GM18951 (cell line): ENCODE data around the gene H1-8.

Source experiments
- POLR2A ChIP-seq: IDR thresholded peaks from 4 replicates; pipeline ENCODE4 v1.6.1; 2011; ENCODE audit warnings: mild to moderate bottlenecking; ENCODE audit not compliant: insufficient read length, insufficient read depth; ENCODE audit errors: extremely low read depth
- in situ Hi-C: fragments of 300-500 bp; cut with MboI; formaldehyde crosslinking; loops from one replicate; pipeline ENCODE4 v1.12.0; 2022; ENCODE audit warnings: low sequenced_read_pairs, mixed read lengths, inconsistent platforms; ENCODE audit not compliant: unreplicated experiment

H1-8 gene

DNA sequence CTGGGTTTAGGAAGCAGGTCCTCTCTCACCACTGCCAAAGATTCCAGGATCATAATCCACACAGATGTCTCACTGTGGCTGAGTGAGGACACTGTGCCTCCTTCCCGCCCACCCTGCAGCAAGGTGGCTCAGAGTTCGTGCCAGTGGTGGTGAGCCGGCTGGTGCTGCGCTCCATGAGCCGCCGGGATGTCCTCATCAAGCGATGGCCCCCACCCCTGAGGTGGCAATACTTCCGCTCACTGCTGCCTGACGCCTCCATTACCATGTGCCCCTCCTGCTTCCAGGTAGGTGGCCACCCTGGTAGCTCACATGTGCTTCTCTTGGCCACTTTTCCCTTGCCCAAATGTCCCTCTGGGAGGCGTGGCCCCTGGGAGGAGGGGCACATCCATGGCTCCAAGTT, 23.5 kb upstream of the H1-8 start:
- TF ChIP-seq POLR2A: no peak
- in situ Hi-C loops: no loop called here

DNA sequence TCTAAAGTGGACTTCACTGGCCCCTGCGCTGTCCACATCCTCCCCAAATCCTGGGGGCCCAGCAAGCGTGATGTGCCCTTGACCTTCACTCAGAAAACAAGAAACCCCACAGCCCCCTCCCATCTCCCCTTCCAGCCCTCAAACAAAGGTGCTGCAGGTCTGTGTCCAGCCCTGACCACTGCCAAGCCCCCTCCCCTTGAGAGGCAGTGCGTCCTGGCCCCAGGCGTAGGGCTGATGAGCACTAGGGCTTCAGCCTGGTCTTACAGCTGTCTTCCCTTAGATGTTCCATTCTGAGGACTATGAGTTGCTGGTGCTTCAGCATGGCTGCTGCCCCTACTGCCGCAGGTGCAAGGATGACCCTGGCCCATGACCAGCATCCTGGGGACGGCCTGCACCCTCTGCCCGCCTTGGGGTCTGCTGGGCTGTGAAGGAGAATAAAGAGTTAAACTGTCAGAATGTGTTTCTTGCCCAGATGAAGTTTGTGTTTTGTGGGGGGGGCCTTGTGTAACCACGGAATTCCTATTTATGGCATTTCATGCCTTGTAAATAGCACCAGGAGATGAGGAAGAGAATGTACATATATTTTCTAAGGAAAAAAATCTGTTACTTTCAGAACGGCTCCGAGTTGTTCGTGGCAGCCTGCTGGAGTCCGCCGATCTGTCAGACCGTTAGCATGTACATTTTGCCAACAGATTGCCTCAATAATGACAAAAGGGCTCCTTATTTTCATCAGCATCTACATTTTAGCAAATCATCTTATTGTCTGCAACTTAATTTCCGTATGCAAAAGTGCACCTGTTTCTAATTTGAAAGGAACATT, 22.9 kb upstream of the H1-8 start:
- in situ Hi-C loops: no loop called here
- no peak for TF ChIP-seq POLR2A

DNA sequence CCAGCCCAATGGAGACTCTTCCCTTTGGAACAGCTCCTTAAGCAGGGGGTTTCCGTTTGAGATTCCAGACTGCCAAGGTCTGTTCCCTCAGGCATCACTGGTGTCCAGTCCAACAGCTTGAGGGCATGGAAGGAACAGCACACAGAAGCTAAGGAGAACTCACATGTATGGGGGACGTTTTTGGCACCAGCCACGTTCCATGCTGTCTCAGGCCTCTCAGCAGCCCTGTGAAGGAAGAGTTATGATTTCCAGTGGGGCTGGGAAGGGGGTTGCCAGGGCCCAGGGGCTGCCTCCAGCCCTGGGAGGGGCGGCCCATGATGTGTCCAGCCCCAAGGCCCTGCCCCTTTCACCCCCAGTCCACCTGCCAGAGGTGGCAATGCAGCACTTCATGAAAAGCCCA, 22.0 kb upstream of the H1-8 start:
- TF ChIP-seq POLR2A: no peak
- in situ Hi-C loops: no loop called here

DNA sequence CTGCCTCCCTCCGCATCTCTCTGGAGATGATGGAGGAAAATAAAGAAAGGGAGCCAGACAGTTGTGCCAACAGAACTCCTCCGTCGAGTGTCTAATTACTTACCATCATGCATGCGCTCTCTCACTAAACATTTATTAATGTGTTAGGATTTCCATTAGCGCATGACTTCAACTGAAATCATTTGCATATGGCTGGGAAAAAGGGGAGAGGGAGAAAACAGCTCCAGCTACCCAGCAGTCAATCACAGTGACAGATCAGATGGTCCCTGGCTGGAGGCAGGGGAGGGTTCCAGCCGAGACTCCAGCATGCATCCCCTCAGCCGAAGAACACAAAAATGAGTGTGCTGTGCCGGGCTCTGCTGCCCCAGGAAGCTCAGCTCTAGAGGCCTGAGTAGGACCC, 21.4 kb upstream of the H1-8 start:
- in situ Hi-C loops: no loop called here
- TF ChIP-seq POLR2A: no peak

DNA sequence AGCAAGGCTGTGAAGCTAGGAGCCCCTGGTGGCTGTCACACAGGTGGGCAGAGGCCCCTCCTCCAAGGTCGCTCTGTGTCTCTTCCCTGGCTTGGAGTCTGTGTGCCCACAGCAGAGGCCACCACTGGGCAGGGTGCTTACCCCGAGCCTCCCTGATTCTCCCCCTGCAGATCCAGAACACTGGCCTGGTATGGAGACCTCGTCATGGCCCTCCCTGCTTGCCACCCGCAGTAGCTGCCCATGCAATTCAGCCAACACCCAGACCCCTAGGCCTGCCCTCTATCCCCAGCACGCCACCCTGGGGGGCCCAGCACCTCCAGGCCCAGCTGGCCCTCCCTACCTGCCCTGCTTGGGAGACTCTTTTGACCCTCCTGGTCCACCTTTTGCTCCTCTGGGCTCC, 20.0 kb upstream of the H1-8 start:
- TF ChIP-seq POLR2A: no peak
- in situ Hi-C loops: no loop called here

DNA sequence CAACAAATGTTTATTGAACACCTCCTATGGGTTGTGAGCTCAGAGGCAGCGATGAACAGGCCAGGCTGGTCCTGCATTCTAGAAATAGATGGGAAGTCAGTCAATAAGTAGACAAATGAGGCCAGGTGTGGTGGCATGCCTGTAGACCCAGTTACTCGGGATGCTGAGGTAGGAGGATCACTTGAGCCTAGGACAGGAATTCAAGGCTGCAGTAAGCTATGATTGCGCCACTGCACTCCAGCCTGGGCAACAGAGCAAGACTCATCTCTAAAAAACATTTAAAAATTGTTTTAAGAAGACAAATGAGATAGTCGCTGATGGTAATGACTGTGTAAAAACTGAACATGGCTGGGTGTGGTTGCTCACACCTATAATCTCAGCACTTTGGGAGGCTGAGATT, 18.9 kb upstream of the H1-8 start:
- in situ Hi-C loops: no loop called here
- no peak for TF ChIP-seq POLR2A

DNA sequence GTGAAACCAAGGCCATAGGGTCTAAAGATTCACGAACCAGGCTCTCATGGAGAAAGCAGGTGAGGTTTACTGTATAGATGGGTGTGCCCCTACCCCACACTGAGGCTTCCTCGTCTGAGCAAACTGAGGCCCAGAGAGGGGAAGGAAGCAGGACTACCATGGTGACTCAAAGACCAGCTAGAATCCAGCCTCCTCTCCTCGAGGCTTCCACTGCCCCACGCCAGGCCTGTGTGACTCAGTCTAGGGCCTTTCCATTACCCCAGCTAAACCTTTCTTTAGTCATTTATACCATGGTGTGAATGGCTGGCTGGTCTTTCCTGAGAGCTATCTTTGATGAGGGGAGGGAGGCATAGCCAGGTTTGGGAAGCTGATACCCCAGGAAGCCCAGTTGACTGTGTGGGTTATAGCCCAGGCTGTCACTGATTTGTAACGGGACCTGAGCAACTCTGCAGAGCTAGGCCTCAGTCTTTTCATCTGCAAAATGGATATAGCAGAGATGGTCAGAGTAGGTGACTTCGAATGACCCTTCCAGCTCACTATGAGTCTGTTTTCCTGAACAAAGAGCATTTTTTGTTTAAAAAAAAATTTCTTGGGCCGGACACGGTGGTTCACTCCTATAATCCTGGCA, 17.5 kb upstream of the H1-8 start:
- in situ Hi-C loops: no loop called here
- TF ChIP-seq POLR2A: no peak

DNA sequence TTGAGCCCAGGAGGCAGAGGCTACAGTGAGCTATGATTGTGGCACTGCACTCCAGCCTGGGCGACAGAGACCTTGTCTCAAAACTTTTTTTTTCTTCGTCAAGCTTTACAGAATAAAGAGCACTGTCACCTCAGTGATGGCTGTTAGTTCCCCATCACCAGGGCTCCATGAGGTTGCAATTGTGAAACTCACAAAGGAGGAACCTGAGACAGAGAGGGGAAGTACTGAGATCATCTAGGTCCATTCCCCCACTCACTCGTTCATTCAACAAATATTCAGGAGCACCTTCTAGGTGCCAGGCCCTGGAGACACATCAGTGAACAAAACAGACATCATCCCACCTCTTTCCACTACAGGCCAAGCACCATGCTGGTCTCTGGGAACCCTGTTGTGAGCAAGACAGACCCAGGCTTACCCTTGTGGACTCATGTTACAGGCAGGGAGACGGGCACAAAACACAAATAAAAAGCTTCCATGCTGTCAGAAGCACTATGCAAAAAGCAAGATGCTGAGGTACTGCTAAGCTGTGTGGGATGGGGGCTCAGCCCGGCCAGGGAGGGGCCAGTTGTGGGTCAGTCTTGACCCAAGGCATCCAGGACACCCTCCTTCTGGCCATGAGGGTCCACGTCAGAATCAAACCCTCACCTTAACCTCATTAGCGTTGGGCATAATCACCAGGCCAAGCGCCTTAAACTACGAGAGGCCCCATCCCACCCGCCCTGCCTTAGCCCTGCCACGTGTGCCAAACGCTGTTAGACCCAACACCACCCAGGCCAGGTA, 16.7 kb upstream of the H1-8 start:
- in situ Hi-C loops: no loop called here
- no peak for TF ChIP-seq POLR2A

DNA sequence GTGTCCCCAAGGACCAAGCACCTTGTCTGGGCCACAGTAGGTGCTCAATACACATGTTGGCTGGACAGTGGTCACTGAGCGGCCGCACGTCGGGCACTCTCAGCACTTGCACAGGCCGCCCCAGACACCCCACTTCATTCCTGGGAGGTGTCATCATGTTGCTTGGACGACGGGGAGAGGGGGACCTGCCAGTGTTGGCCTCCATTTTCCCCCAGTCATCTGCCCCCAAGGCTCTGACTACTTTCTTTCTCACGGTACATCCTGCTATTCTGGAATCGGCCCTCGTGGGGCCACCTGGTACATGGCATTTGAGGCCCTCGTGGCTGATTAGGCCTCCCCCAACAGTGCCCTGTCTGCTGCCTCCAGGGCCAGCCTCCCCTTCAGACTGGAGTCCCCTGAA, 15.7 kb upstream of the H1-8 start:
- no peak for TF ChIP-seq POLR2A

DNA sequence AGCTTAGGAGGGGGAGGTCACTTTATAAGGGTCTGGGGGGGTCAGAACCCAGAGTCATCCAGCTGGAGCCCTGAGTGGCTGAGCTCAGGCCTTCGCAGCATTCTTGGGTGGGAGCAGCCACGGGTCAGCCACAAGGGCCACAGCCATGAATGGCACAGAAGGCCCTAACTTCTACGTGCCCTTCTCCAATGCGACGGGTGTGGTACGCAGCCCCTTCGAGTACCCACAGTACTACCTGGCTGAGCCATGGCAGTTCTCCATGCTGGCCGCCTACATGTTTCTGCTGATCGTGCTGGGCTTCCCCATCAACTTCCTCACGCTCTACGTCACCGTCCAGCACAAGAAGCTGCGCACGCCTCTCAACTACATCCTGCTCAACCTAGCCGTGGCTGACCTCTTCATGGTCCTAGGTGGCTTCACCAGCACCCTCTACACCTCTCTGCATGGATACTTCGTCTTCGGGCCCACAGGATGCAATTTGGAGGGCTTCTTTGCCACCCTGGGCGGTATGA, 14.3 kb upstream of the H1-8 start, which contains the start of gene RHO:
TSS of gene RHO (plus strand) at position 51 of the 512 bp plus-strand sequence. CDS start at position 146, 95 bp downstream.
- in situ Hi-C loops: no loop called here
- TF ChIP-seq POLR2A: no peak

More for the DNA sequence above, 15.7 kb upstream of the H1-8 start:
- in situ Hi-C loops: no loop called here

DNA sequence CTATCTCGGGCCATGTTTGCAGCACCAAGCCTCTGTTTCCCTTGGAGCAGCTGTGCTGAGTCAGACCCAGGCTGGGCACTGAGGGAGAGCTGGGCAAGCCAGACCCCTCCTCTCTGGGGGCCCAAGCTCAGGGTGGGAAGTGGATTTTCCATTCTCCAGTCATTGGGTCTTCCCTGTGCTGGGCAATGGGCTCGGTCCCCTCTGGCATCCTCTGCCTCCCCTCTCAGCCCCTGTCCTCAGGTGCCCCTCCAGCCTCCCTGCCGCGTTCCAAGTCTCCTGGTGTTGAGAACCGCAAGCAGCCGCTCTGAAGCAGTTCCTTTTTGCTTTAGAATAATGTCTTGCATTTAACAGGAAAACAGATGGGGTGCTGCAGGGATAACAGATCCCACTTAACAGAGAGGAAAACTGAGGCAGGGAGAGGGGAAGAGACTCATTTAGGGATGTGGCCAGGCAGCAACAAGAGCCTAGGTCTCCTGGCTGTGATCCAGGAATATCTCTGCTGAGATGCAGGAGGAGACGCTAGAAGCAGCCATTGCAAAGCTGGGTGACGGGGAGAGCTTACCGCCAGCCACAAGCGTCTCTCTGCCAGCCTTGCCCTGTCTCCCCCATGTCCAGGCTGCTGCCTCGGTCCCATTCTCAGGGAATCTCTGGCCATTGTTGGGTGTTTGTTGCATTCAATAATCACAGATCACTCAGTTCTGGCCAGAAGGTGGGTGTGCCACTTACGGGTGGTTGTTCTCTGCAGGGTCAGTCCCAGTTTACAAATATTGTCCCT, 13.4 kb upstream of the H1-8 start:
- in situ Hi-C loops: no loop called here
- TF ChIP-seq POLR2A: no peak

DNA sequence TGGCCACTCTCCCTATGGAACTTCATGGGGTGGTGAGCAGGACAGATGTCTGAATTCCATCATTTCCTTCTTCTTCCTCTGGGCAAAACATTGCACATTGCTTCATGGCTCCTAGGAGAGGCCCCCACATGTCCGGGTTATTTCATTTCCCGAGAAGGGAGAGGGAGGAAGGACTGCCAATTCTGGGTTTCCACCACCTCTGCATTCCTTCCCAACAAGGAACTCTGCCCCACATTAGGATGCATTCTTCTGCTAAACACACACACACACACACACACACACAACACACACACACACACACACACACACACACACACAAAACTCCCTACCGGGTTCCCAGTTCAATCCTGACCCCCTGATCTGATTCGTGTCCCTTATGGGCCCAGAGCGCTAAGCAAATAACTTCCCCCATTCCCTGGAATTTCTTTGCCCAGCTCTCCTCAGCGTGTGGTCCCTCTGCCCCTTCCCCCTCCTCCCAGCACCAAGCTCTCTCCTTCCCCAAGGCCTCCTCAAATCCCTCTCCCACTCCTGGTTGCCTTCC, 12.7 kb upstream of the H1-8 start:
- TF ChIP-seq POLR2A: no peak
- in situ Hi-C loops: no loop called here
